Panc1 (cell line): Measurements from ENCODE around the gene KMT5C. TPM values are rescaled to one million over a fixed set of nuclear protein-coding genes. Genes with fewer than 3 reads are reported as not detected.

Experiments
- ATAC-seq: fragments of 200-7000 bp; cut with Tn5 transposase; 2 replicates; pipeline ENCODE4 v1.9.1; 2020; ENCODE audit warnings: mild to moderate bottlenecking, moderate library complexity
- BruUV-seq: library from RNA; stranded (reverse); fragments of 400-500 nt; replicated peaks from 2 replicates; lab custom pipeline; 2021; lab: Mats Ljungman, UMichigan
- CTCF ChIA-PET: fragments of 300-600 bp; sonication (Branson Sonifier 250); formaldehyde crosslinking; loops from one replicate; lab custom pipeline; 2022; ENCODE audit warnings: antibody characterized with exemption; lab: Charles Lee
- POLR2A ChIA-PET: fragments of 300-600 bp; sonication (Branson Sonifier 250); formaldehyde crosslinking; loops from one replicate; lab custom pipeline; 2022; ENCODE audit warnings: antibody characterized with exemption; lab: Charles Lee
- DNase-seq: peaks from one replicate; pipeline ENCODE4 v3.0.0-alpha.2; 2010; ENCODE audit warnings: low read depth, low spot score
- H3K27ac ChIP-seq: 2 replicates; pipeline ENCODE4 v1.5.1; 2011; ENCODE audit warnings: mild to moderate bottlenecking, low read length, inconsistent platforms
- H3K27me3 ChIP-seq: fragments of 200-500 bp; sonication (Bioruptor generic); 2 replicates; pipeline ENCODE4 v1.6.0; 2014; ENCODE audit warnings: low read length, inconsistent platforms; ENCODE audit not compliant: control insufficient read depth, insufficient read depth
- H3K36me3 ChIP-seq: fragments of 200-500 bp; sonication (Bioruptor generic); 2 replicates; pipeline ENCODE4 v1.5.1; 2014; ENCODE audit warnings: inconsistent platforms, mild to moderate bottlenecking, low read length, moderate library complexity; ENCODE audit not compliant: control insufficient read depth, insufficient read depth
- H3K4me1 ChIP-seq: 2 replicates; pipeline ENCODE4 v1.5.1; 2011; ENCODE audit warnings: inconsistent platforms, mild to moderate bottlenecking, low read length, moderate library complexity; ENCODE audit not compliant: control insufficient read depth, insufficient read depth
- H3K4me3 ChIP-seq, 2 experiments: 2 replicates each; pipeline ENCODE4 v1.5.1; 2011 to 2012; ENCODE audit warnings: low read depth in 2 of 2, low read length in 2 of 2, mild to moderate bottlenecking in 2 of 2, inconsistent platforms in 1 of 2, moderate library complexity in 1 of 2
- H3K9me3 ChIP-seq: fragments of 200-500 bp; sonication (Bioruptor generic); 2 replicates; pipeline ENCODE4 v1.5.1; 2014; ENCODE audit warnings: low read depth, mild to moderate bottlenecking, inconsistent platforms, low read length, moderate library complexity; ENCODE audit not compliant: control insufficient read depth, insufficient read depth
- CTCF ChIP-seq: fragments of 450-650 bp; IDR thresholded peaks from 2 replicates; pipeline ENCODE4 v1.5.1; 2017; ENCODE audit warnings: mild to moderate bottlenecking
- POLR2AphosphoS5 ChIP-seq: IDR thresholded peaks from 2 replicates; pipeline ENCODE4 v1.6.1; 2012; ENCODE audit warnings: mild to moderate bottlenecking, low read depth, low read length, moderate library complexity
- REST ChIP-seq, 2 experiments: IDR thresholded peaks; 2 replicates each; pipeline ENCODE4 v1.6.1; 2011 to 2012; ENCODE audit warnings: low read depth in 2 of 2, control low read depth in 1 of 2, low read length in 1 of 2, mild to moderate bottlenecking in 1 of 2, moderate library complexity in 1 of 2; ENCODE audit not compliant: insufficient read depth in 1 of 2
- SIN3A ChIP-seq: IDR thresholded peaks from 2 replicates; pipeline ENCODE4 v1.6.1; 2012; ENCODE audit warnings: low read depth, mild to moderate bottlenecking, low read length, moderate library complexity, borderline replicate concordance; ENCODE audit not compliant: insufficient read depth
- TCF7L2 ChIP-seq: IDR thresholded peaks from 2 replicates; pipeline ENCODE4 v1.6.1; 2011; ENCODE audit warnings: mild to moderate bottlenecking, low read depth, low read length, inconsistent platforms
- in situ Hi-C: cut with HindIII; loops from 2 replicates; pipeline ENCODE4 v1.10.0; 2016; ENCODE audit warnings: low sequenced_read_pairs, low pct_unique_long_range_greater_than_20kb
- intact Hi-C: fragments of 100-400 bp; cut with micrococcal nuclease; formaldehyde crosslinking; loops from one replicate; pipeline ENCODE4 v1.10.0; 2022; ENCODE audit not compliant: unreplicated experiment
- total RNA-seq: library from RNA; stranded (reverse); gene quantifications from one replicate; pipeline ENCODE4 v1.2.1, GENCODE V29; 2021; ENCODE audit not compliant: unreplicated experiment

KMT5C gene
- total RNA-seq, 1 experiment from 2014 or later: 30.6 TPM

DNA sequence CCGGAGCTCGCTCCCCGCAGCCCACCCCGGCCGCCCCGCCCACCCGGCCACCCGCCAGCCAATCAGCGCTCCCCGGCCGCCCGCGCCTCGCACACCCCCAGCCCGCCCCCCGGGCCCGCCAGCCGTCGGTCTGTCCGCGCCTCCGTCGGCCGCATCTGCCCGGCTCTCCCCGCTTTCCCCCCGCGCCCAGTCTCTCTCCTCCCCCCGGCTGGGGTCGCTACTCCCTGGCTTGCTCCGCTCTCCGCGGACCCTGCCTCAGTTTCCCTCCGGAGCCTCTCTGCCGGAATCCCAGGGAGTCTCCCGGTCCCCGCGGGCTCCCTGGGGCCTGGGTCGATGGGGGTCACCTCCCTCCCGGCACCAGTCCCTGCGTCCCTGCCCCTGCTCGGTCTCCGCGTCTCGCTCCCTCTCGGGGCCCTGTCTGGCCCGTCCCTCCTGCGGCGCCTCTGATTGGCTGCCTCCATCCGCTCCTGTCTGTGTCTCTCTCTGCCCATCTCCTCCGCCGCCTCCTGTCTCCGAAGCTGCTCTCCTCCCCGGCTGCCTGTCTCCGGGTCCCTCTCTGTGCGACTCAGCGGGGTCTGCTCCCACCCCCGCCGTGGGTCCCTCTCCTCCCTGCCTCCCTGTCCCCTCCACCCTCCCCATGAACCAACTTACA, 30.1 kb downstream of the KMT5C start:
- no peak overlapping the region for H3K27ac ChIP-seq
- no TSS peak for BruUV-seq
- H3K4me1 ChIP-seq: peaks cover 29% of the 10 kb centered on the region
- peak overlapping the region; percentile 42 to 70 for H3K4me3 ChIP-seq
- no peaks in the 10 kb centered on the region for H3K36me3 ChIP-seq
- DNase-seq (no peak), ATAC-seq (peak; percentile 70)
- CTCF ChIA-PET: no interaction called here
- no peaks in the 10 kb centered on the region for H3K27me3 ChIP-seq
- POLR2A ChIA-PET: no interaction called here
- TF ChIP-seq POLR2AphosphoS5 (no peak), CTCF (no peak), TCF7L2 (no peak), REST (IDR thresholded peaks at IDR 0.05; ENCODE audit: insufficient read depth in 1 of 2, low read depth in 2 of 2, low read length in 1 of 2) (no peak), SIN3A (no peak)
- intact Hi-C loops: loop anchor here (10.0 kb wide), 1 partner anchor 75 kb away; no protein-coding TSS in a partner anchor
- in situ Hi-C loops: no loop called here
- no peaks in the 10 kb centered on the region for H3K9me3 ChIP-seq

DNA sequence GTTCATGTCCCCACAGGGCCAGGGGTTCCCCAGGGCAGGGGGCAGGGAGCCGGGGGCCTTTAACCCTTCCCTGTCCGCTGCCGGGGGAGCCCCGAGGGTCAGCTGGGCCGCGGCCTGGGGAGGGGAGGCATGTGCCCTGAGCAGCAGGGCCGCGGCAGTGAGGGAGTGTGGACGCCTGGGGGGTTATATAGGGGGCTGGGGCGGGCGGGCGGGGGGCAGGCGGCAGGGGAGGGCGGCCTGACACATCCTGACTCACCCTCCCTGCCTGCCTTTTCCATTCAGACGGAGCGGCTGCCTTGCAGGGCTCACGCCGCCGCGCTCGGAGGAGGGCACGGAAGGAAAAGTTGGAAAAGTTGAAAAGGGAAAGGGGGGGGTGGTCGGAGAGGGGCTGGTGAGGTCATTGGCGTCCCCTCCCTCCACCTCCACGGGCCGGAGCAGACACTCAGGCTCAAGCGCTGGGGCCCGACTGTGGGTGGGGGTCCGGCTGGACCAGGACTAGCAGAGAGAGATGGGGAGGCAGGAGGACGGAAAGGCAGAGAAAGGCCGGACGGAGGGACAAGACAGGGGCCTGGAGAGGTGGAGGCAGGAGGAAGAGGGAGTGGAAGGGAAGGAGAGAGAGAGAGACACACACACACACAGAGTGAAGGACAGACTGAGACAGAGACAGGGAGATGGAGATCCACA, 30.8 kb downstream of the KMT5C start, which contains the start of gene IL11:
Gene IL11, minus strand, starts transcription at position 159 of the 684 bp plus-strand sequence. Its CDS starts 153 bp downstream, at position 6.
- CTCF ChIA-PET: no interaction called here
- in situ Hi-C loops (no loop called here), intact Hi-C loops (loop anchor here (10.0 kb wide), 1 partner anchor 76 kb away; no protein-coding TSS in a partner anchor)
- ATAC-seq: peak; percentile 9; the same call in 1 of the 2 replicates
- TF ChIP-seq SIN3A (no peak), TCF7L2 (no peak), REST (IDR thresholded peaks at IDR 0.05; ENCODE audit: insufficient read depth in 1 of 2, low read depth in 2 of 2, low read length in 1 of 2) (no peak), CTCF (no peak), POLR2AphosphoS5 (no peak)
- Histone ChIP-seq H3K27ac (0 out of 2 replicates have a peak within 1 kb of the TSS, but pooled peaks have one; percentile 13), H3K36me3 (no peaks in the 10 kb centered on the region), H3K4me1 (peaks cover 32% of the 10 kb centered on the region), H3K9me3 (no peaks in the 10 kb centered on the region), H3K27me3 (no peaks in the 10 kb centered on the region), H3K4me3 (peak within 1 kb of the TSS; percentile 42 to 70)
- DNase-seq: no peak
- BruUV-seq: no TSS peak
- POLR2A ChIA-PET: no interaction called here
